H9 (cell line): ENCODE data around the gene NCAPH2. TPM values are rescaled to one million over a fixed set of nuclear protein-coding genes. Genes with fewer than 3 reads are reported as not detected.

Experiments
- DNase-seq: peaks from one replicate; pipeline ENCODE4 v3.0.0-alpha.2; 2017
- H2AFZ ChIP-seq: one replicate; pipeline ENCODE4 v1.6.1; 2013; ENCODE audit warnings: mild to moderate bottlenecking, low read length, control low read depth, moderate library complexity
- H2AK5ac ChIP-seq: 2 replicates; pipeline ENCODE4 v1.6.1; 2013; ENCODE audit warnings: low read length, control low read depth, mixed read lengths; ENCODE audit not compliant: insufficient read length
- H2BK120ac ChIP-seq: one replicate; pipeline ENCODE4 v1.6.1; 2013; ENCODE audit warnings: low read depth, mild to moderate bottlenecking, low read length, control low read depth, inconsistent platforms; ENCODE audit not compliant: poor library complexity, severe bottlenecking
- H2BK12ac ChIP-seq: 2 replicates; pipeline ENCODE4 v1.6.1; 2013; ENCODE audit warnings: low read length, control low read depth, mixed read lengths, low read depth; ENCODE audit not compliant: insufficient read length
- H2BK15ac ChIP-seq: 2 replicates; pipeline ENCODE4 v1.6.1; 2013; ENCODE audit warnings: low read depth, low read length, control low read depth
- H2BK20ac ChIP-seq: one replicate; pipeline ENCODE4 v1.6.1; 2013; ENCODE audit warnings: low read depth, mild to moderate bottlenecking, low read length, control low read depth, inconsistent platforms; ENCODE audit not compliant: poor library complexity, severe bottlenecking
- H2BK5ac ChIP-seq: 2 replicates; pipeline ENCODE4 v1.6.1; 2013; ENCODE audit warnings: low read length, control low read depth, mixed read lengths; ENCODE audit not compliant: insufficient read length
- H3K14ac ChIP-seq: 2 replicates; pipeline ENCODE4 v1.6.1; 2013; ENCODE audit warnings: low read length, control low read depth; ENCODE audit not compliant: insufficient read depth
- H3K18ac ChIP-seq: 2 replicates; pipeline ENCODE4 v1.6.1; 2013; ENCODE audit warnings: low read depth, mild to moderate bottlenecking, mixed read lengths, low read length, control low read depth; ENCODE audit not compliant: insufficient read length
- H3K23ac ChIP-seq: 2 replicates; pipeline ENCODE4 v1.6.1; 2013; ENCODE audit warnings: low read length, control low read depth, mixed read lengths, low read depth; ENCODE audit not compliant: insufficient read length
- H3K23me2 ChIP-seq: 2 replicates; pipeline ENCODE4 v1.6.1; 2013; ENCODE audit warnings: low read depth, mild to moderate bottlenecking, mixed read lengths, low read length, control low read depth; ENCODE audit not compliant: insufficient read length, poor library complexity, severe bottlenecking
- H3K27ac ChIP-seq: 2 replicates; pipeline ENCODE4 v1.5.1; 2013; ENCODE audit warnings: low read length, control low read depth, mixed read lengths, low read depth; ENCODE audit not compliant: insufficient read length
- H3K27me3 ChIP-seq: 2 replicates; pipeline ENCODE4 v1.6.1; 2013; ENCODE audit warnings: low read length, control low read depth, inconsistent platforms; ENCODE audit not compliant: insufficient read depth
- H3K4ac ChIP-seq: 2 replicates; pipeline ENCODE4 v1.6.1; 2013; ENCODE audit warnings: low read depth, mild to moderate bottlenecking, control low read depth, inconsistent platforms, low read length, moderate library complexity
- H3K4me1 ChIP-seq: 2 replicates; pipeline ENCODE4 v1.6.1; 2013; ENCODE audit warnings: low read length, control low read depth, inconsistent platforms; ENCODE audit not compliant: insufficient read depth
- H3K4me2 ChIP-seq: 2 replicates; pipeline ENCODE4 v1.6.1; 2013; ENCODE audit warnings: low read length, control low read depth, mixed read lengths; ENCODE audit not compliant: insufficient read length, insufficient read depth
- H3K56ac ChIP-seq: 2 replicates; pipeline ENCODE4 v1.6.1; 2013; ENCODE audit warnings: low read depth, mild to moderate bottlenecking, mixed read lengths, low read length, control low read depth; ENCODE audit not compliant: insufficient read length
- H3K79me1 ChIP-seq: 2 replicates; pipeline ENCODE4 v1.6.1; 2013; ENCODE audit warnings: low read depth, mild to moderate bottlenecking, moderate library complexity, low read length, control low read depth, inconsistent platforms; ENCODE audit not compliant: insufficient read depth, poor library complexity, severe bottlenecking
- H3K79me2 ChIP-seq: 2 replicates; pipeline ENCODE4 v1.6.1; 2013; ENCODE audit warnings: low read length, control low read depth, inconsistent platforms; ENCODE audit not compliant: insufficient read depth
- H3K9ac ChIP-seq: 2 replicates; pipeline ENCODE4 v1.6.1; 2013; ENCODE audit warnings: low read length, control low read depth, mixed read lengths; ENCODE audit not compliant: insufficient read length; ENCODE audit errors: extremely low read depth
- H3K9me3 ChIP-seq: one replicate; pipeline ENCODE4 v1.6.1; 2013; ENCODE audit warnings: low read depth, low read length, inconsistent platforms; ENCODE audit not compliant: control insufficient read depth
- H3T11ph ChIP-seq: one replicate; pipeline ENCODE4 v1.6.1; 2013; ENCODE audit warnings: mild to moderate bottlenecking, low read length, control low read depth, inconsistent platforms
- H4K20me1 ChIP-seq: one replicate; pipeline ENCODE4 v1.6.1; 2013; ENCODE audit not compliant: control insufficient read depth, insufficient read length, insufficient read depth
- H4K5ac ChIP-seq: 2 replicates; pipeline ENCODE4 v1.6.1; 2013; ENCODE audit warnings: low read depth, mild to moderate bottlenecking, mixed read lengths, low read length, control low read depth; ENCODE audit not compliant: insufficient read length
- H4K8ac ChIP-seq: replicated peaks from 2 replicates; pipeline ENCODE4 v1.6.1; 2013; ENCODE audit warnings: low read length, control low read depth, mixed read lengths, low read depth; ENCODE audit not compliant: insufficient read length
- H4K91ac ChIP-seq: 2 replicates; pipeline ENCODE4 v1.6.1; 2013; ENCODE audit warnings: low read depth, mild to moderate bottlenecking, moderate library complexity, mixed read lengths, low read length, control low read depth; ENCODE audit not compliant: insufficient read length
- H3K27ac Mint-ChIP-seq, 3 experiments: 2 replicates in 2 of 3; 3 replicates in 1 of 3; pipeline ENCODE4 v1.8.0; 2020 to 2021; ENCODE audit warnings: mixed read lengths in 3 of 3, mild to moderate bottlenecking in 1 of 3, moderate library complexity in 1 of 3
- H3K27me3 Mint-ChIP-seq: 2 replicates; pipeline ENCODE4 v1.8.0; 2021; ENCODE audit warnings: low read depth, mild to moderate bottlenecking, moderate library complexity, mixed read lengths
- H3K36me3 Mint-ChIP-seq, 3 experiments: 2 replicates in 2 of 3; 3 replicates in 1 of 3; pipeline ENCODE4 v1.8.0; 2020 to 2021; ENCODE audit warnings: low read depth in 3 of 3, mixed read lengths in 3 of 3; ENCODE audit not compliant: insufficient read depth in 1 of 3
- H3K4me1 Mint-ChIP-seq, 2 experiments: 2 replicates each; pipeline ENCODE4 v1.8.0; 2020; ENCODE audit warnings: mixed read lengths in 2 of 2
- H3K4me3 Mint-ChIP-seq, 2 experiments: 2 replicates in 1 of 2; 3 replicates in 1 of 2; pipeline ENCODE4 v1.8.0; 2020 to 2021; ENCODE audit warnings: mild to moderate bottlenecking in 2 of 2, mixed read lengths in 2 of 2, moderate library complexity in 1 of 2
- H3K9me3 Mint-ChIP-seq, 2 experiments: 2 replicates in 1 of 2; 3 replicates in 1 of 2; pipeline ENCODE4 v1.8.0; 2020; ENCODE audit warnings: mild to moderate bottlenecking in 2 of 2, mixed read lengths in 2 of 2, moderate library complexity in 1 of 2
- CTCF ChIP-seq: fragments of 200-600 bp; sonication (generic); conservative IDR thresholded peaks from 3 replicates; pipeline ENCODE4 v1.8.0; 2021; ENCODE audit warnings: antibody characterized with exemption, mild to moderate bottlenecking
- WGBS: extraction: QIAGEN DNeasy Blood & Tissue Kit; methylation state at CpG from one replicate; pipeline ENCODE4 v1.1.7; 2013; ENCODE audit warnings: missing lambda C conversion rate, low lambda C conversion rate, mixed read lengths; ENCODE audit not compliant: insufficient read length; ENCODE audit errors: extremely low coverage; 5-methylcytosine and 5-hydroxymethylcytosine counted together
- total RNA-seq: library from RNA; stranded (reverse); gene quantifications from 2 replicates; pipeline ENCODE4 v1.2.1, GENCODE V29; 2021

NCAPH2 gene
- total RNA-seq, 1 experiment from 2014 or later = 76.2 TPM

GRCh38 chr22:50545522-50546325 lies 37.7 kb downstream of the NCAPH2 start, which contains the start of gene KLHDC7B:
KLHDC7B (plus strand) TSS chr22:50545899; CDS start chr22:50546244, 345 bp downstream.
- Histone ChIP-seq H3T11ph (no peak within 1 kb of the TSS), H2AK5ac (no peak within 1 kb of the TSS), H3K23ac (no peak within 1 kb of the TSS), H3K56ac (no peak within 1 kb of the TSS), H2BK15ac (no peak within 1 kb of the TSS), H2BK5ac (no peak within 1 kb of the TSS), H3K14ac (no peak within 1 kb of the TSS), H4K20me1 (no peaks in the 10 kb centered on the region), H2BK20ac (no peak within 1 kb of the TSS), H3K27ac (no peak within 1 kb of the TSS), H2AFZ (no peak within 1 kb of the TSS), H3K9ac (no peak within 1 kb of the TSS), H3K9me3 (no peaks in the 10 kb centered on the region), H2BK12ac (no peak within 1 kb of the TSS), H2BK120ac (no peak within 1 kb of the TSS), H4K5ac (no peak within 1 kb of the TSS), H3K79me2 (no peaks in the 10 kb centered on the region), H3K4me1 (no peaks in the 10 kb centered on the region), H3K4me2 (no peak within 1 kb of the TSS), H3K18ac (no peak within 1 kb of the TSS), H3K23me2 (peaks cover 2% of the 10 kb centered on the region), H3K27me3 (no peaks in the 10 kb centered on the region; the same call in 1 of the 2 replicates), H3K79me1 (no peaks in the 10 kb centered on the region), H4K91ac (no peak within 1 kb of the TSS), H3K4ac (no peak within 1 kb of the TSS), H4K8ac (no peak within 1 kb of the TSS)
- no peaks in the 10 kb centered on the region; a peak in 1 of 5 replicates for H3K9me3 Mint-ChIP-seq
- H3K27me3 Mint-ChIP-seq = peaks cover 43% of the 10 kb centered on the region
- DNase-seq = no peak
- H3K36me3 Mint-ChIP-seq = no peaks in the 10 kb centered on the region
- TF ChIP-seq CTCF = no peak
- H3K4me3 Mint-ChIP-seq = no peak within 1 kb of the TSS
- no CpG with 5 or more reads among the region's 10 CpGs for WGBS
- peaks cover 0 to 3% of the 10 kb centered on the region in 2 experiments; a peak in 1 of 4 replicates for H3K4me1 Mint-ChIP-seq
- H3K27ac Mint-ChIP-seq = no peak within 1 kb of the TSS
